GM12878 (cell line): Measurements from ENCODE around the gene PTCD1. TPM values are rescaled to one million over a fixed set of nuclear protein-coding genes. Genes with fewer than 3 reads are reported as not detected.

ENCODE experiments used
- ATAC-seq: fragments of 200-7000 bp; cut with Tn5 transposase; 3 replicates; pipeline ENCODE4 v1.9.1; 2020; ENCODE audit warnings: mild to moderate bottlenecking, moderate library complexity
- BruUV-seq: library from RNA; stranded (reverse); fragments of 400-500 nt; replicated peaks from 2 replicates; lab custom pipeline; 2021; lab: Mats Ljungman, UMichigan
- CTCF ChIA-PET: fragments of 300-600 bp; sonication (Branson Sonifier 250); formaldehyde crosslinking; extraction: SDS; loops from one replicate; lab custom pipeline; 2021; ENCODE audit warnings: inconsistent platforms; lab: Yijun Ruan, JAX
- POLR2A ChIA-PET: fragments of 350-600 bp; formaldehyde crosslinking; extraction: SDS; loops from one replicate; lab custom pipeline; 2021; ENCODE audit warnings: inconsistent platforms; lab: Charles Lee
- RAD21 ChIA-PET: fragments of 300-600 bp; sonication (Branson Sonifier 250); formaldehyde crosslinking; loops from one replicate; lab custom pipeline; 2023; ENCODE audit warnings: antibody characterized with exemption; ENCODE audit not compliant: unreplicated experiment; lab: Charles Lee
- SMC1A ChIA-PET: fragments of 300-600 bp; sonication (Branson Sonifier 250); formaldehyde crosslinking; loops from one replicate; lab custom pipeline; 2023; ENCODE audit not compliant: unreplicated experiment, uncharacterized antibody; lab: Charles Lee
- DNase-seq: peaks from one replicate; pipeline ENCODE4 v3.0.0-alpha.2; 2011; ENCODE audit warnings: low read depth, low spot score
- FAIRE-seq: peaks from 3 replicates; lab custom pipeline; 2011; peaks lifted over from hg19 to GRCh38; lab: Jason Lieb, UNC
- H2AFZ ChIP-seq: 2 replicates; pipeline ENCODE4 v1.6.0; 2011; ENCODE audit warnings: low read depth, low read length, control low read depth; ENCODE audit not compliant: control insufficient read depth
- H3K27ac ChIP-seq: 2 replicates; pipeline ENCODE4 v1.5.1; 2011; ENCODE audit warnings: control low read depth; ENCODE audit not compliant: control insufficient read depth, insufficient read depth
- H3K27me3 ChIP-seq, 2 experiments: replicated peaks in 1 of 2; 2 replicates each; pipeline versions ENCODE4 v1.6.0 to v1.6.1; 2011; ENCODE audit warnings: low read length in 1 of 2; ENCODE audit not compliant: control insufficient read depth in 2 of 2, insufficient read depth in 2 of 2
- H3K36me3 ChIP-seq, 2 experiments: 2 replicates each; pipeline ENCODE4 v1.5.1; 2011; ENCODE audit warnings: low read length in 1 of 2; ENCODE audit not compliant: control insufficient read depth in 2 of 2, insufficient read depth in 2 of 2
- H3K4me1 ChIP-seq: 2 replicates; pipeline ENCODE4 v1.6.1; 2011; ENCODE audit warnings: mild to moderate bottlenecking, low read length, moderate library complexity, mixed read lengths; ENCODE audit not compliant: control insufficient read depth, insufficient read depth
- H3K4me2 ChIP-seq: 2 replicates; pipeline ENCODE4 v1.6.0; 2011; ENCODE audit warnings: control low read depth; ENCODE audit not compliant: control insufficient read depth, insufficient read depth
- H3K4me3 ChIP-seq: fragments of 200-600 bp; sonication (generic); 2 replicates; pipeline ENCODE4 v1.5.1; 2016
- H3K79me2 ChIP-seq: 2 replicates; pipeline ENCODE4 v1.6.0; 2011; ENCODE audit warnings: low read length; ENCODE audit not compliant: control insufficient read depth, insufficient read depth
- H3K9ac ChIP-seq: 2 replicates; pipeline ENCODE4 v1.8.0; 2011; ENCODE audit warnings: low read length, control low read depth, mixed read lengths; ENCODE audit not compliant: control insufficient read depth, insufficient read depth
- H3K9me3 ChIP-seq: replicated peaks from 3 replicates; pipeline ENCODE4 v1.5.1; 2011; ENCODE audit warnings: mild to moderate bottlenecking, low read length; ENCODE audit not compliant: control insufficient read depth, insufficient read depth
- H4K20me1 ChIP-seq: 2 replicates; pipeline ENCODE4 v1.6.0; 2011; ENCODE audit not compliant: control insufficient read depth, insufficient read depth
- KLF5 ChIP-seq: fragments of 450-650 bp; IDR thresholded peaks from 2 replicates; pipeline ENCODE4 v1.6.1; 2014; ENCODE audit warnings: mild to moderate bottlenecking; ENCODE audit not compliant: partially characterized antibody
- POLR2AphosphoS5 ChIP-seq: IDR thresholded peaks from 2 replicates; pipeline ENCODE4 v1.6.1; 2011; ENCODE audit warnings: mild to moderate bottlenecking, low read length, inconsistent platforms
- RAD21 ChIP-seq: IDR thresholded peaks from 2 replicates; pipeline ENCODE4 v1.6.1; 2011; ENCODE audit warnings: mild to moderate bottlenecking, low read depth, low read length, moderate library complexity; ENCODE audit not compliant: insufficient read depth
- SMC3 ChIP-seq: IDR thresholded peaks from 2 replicates; pipeline ENCODE4 v1.6.1; 2011; ENCODE audit warnings: low read length, improper control_type of control experiment, borderline replicate concordance
- WGBS: methylation state at CpG from one replicate; pipeline ENCODE4 v1.1.6; 2016; ENCODE audit warnings: low lambda C conversion rate; ENCODE audit not compliant: insufficient replicate concordance, insufficient coverage; ENCODE audit errors: missing lambda C conversion rate; 5-methylcytosine and 5-hydroxymethylcytosine counted together
- in situ Hi-C: fragments of 300-500 bp; cut with MboI; formaldehyde crosslinking; loops from 9 replicates; pipeline ENCODE4 v1.14.3; 2018; ENCODE audit warnings: mixed read lengths
- intact Hi-C: fragments of 100-400 bp; cut with micrococcal nuclease; formaldehyde crosslinking; loops from one replicate; pipeline ENCODE4 v1.14.2; 2022; ENCODE audit not compliant: unreplicated experiment
- polyA plus RNA-seq, 11 experiments: library from polyadenylated mRNA; depleted of rRNA in 4 of 11; unstranded in 6 of 11; stranded (reverse) in 5 of 11; fragments of >200 nt; fragmentation: Nextera tagmentation in 4 of 11; fragmentation: Illumina TruSeq in 1 of 11; extraction: Ambion mirVana in 4 of 11; extraction: Trizol in 1 of 11; gene quantifications; 1 replicate in 1 of 11; 2 replicates in 10 of 11; pipeline versions ENCODE4 v1.2.1 to v1.2.3, GENCODE V29; 2011 to 2016; ENCODE audit warnings: inconsistent platforms in 2 of 11, missing spikeins in 2 of 11, low read depth in 1 of 11
- total RNA-seq, 4 experiments: library from RNA; depleted of rRNA in 3 of 4; stranded (reverse); fragments of >200 nt in 3 of 4; fragmentation: Illumina TruSeq in 1 of 4; extraction: Trizol in 1 of 4; gene quantifications; 2 replicates each; pipeline versions ENCODE4 v1.2.1 to v1.2.3, GENCODE V29; 2013 to 2021
- TF ChIP-seq, protein P1 (sequence below), 3 experiments: IDR thresholded peaks in 2 of 3; conservative IDR thresholded peaks in 1 of 3; 2 replicates each; pipeline ENCODE4 v1.5.1; 2011; ENCODE audit warnings: low read depth in 3 of 3, low read length in 3 of 3, mild to moderate bottlenecking in 3 of 3, control low read depth in 2 of 3, moderate library complexity in 2 of 3, inconsistent platforms in 1 of 3, mixed read lengths in 1 of 3; ENCODE audit not compliant: control insufficient read depth in 2 of 3, insufficient read depth in 1 of 3; ENCODE audit errors: extremely low read depth in 1 of 3

The PTCD1 gene
- total and polyA plus RNA-seq, 10 of the 15 experiments (the other 5 are each of a cell fraction or from before 2014, with no cell fraction given) = 0.26 to 9.7 (median 5.0) TPM

DNA sequence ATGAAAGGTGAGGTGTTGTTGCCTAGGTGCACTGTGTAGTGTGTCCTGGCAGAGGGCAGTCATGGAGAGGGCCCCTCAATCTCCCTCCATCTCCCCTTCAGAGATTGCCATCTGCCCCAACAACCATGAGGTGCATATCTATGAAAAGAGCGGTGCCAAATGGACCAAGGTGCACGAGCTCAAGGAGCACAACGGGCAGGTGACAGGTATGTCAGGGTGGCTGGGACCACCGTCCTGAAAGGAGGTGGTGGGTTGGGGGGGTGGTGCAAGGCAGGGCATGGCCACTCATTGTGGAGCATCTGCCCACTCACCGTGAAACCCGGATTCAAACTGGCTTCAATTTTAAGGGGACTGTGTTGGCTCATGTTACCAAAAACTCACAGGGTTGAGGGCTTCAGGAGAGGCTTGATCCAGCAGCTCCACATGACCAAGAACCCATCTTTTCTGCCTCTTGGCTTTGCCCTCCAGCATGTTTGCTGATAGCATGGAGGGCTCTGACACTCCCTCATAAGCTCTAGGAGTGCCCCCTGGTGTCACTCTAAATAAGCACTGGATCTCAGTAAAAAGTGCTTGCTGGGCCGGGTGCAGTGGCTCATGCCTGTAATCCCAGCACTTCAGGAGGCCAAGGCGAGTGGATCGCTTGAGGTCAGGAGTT, 51.9 kb downstream of the PTCD1 start:
- no peaks in the 10 kb centered on the region for H4K20me1 ChIP-seq
- peaks cover 3% of the 10 kb centered on the region for H3K4me1 ChIP-seq
- ChIA-PET SMC1A (interaction anchor here (0.9 to 1.2 kb wide), 5 partner anchors 12 to 52 kb away, joined by 3 read pairs; partner anchors contain the start of genes CPSF4 and PTCD1), POLR2A (interaction anchor here (0.6 to 1.1 kb wide), 2 partner anchors 11 to 226 kb away, joined by 3 to 4 read pairs; no protein-coding TSS in a partner anchor), RAD21 (interaction anchor here (0.9 kb wide), 1 partner anchor 21 kb away, joined by 3 read pairs; no protein-coding TSS in a partner anchor), CTCF (interaction anchor here (0.9 to 1.8 kb wide), 7 partner anchors 12 to 57 kb away, joined by 3 to 14 read pairs (median 4); partner anchors contain the start of gene ARPC1B)
- H3K79me2 ChIP-seq = peaks cover 25% of the 10 kb centered on the region
- FAIRE-seq = no peak
- no TSS peak for BruUV-seq
- no peak overlapping the region for H3K4me2 ChIP-seq
- in situ Hi-C loops (no loop called here), intact Hi-C loops (loop anchor here (1.0 kb wide), 1 partner anchor 21 kb away; no protein-coding TSS in a partner anchor)
- H2AFZ ChIP-seq = no peak overlapping the region
- H3K9ac ChIP-seq = no peak overlapping the region
- no peak for TF ChIP-seq KLF5
- peak; percentile 60 for TF ChIP-seq RAD21
- peak; percentile 44; the same call in 1 of the 2 replicates for TF ChIP-seq SMC3
- TF ChIP-seq, protein P1, sequence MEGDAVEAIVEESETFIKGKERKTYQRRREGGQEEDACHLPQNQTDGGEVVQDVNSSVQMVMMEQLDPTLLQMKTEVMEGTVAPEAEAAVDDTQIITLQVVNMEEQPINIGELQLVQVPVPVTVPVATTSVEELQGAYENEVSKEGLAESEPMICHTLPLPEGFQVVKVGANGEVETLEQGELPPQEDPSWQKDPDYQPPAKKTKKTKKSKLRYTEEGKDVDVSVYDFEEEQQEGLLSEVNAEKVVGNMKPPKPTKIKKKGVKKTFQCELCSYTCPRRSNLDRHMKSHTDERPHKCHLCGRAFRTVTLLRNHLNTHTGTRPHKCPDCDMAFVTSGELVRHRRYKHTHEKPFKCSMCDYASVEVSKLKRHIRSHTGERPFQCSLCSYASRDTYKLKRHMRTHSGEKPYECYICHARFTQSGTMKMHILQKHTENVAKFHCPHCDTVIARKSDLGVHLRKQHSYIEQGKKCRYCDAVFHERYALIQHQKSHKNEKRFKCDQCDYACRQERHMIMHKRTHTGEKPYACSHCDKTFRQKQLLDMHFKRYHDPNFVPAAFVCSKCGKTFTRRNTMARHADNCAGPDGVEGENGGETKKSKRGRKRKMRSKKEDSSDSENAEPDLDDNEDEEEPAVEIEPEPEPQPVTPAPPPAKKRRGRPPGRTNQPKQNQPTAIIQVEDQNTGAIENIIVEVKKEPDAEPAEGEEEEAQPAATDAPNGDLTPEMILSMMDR (IDR thresholded peaks at IDR 0.05 in 2 of 3, conservative IDR thresholded peaks at IDR 0.05 in 1 of 3; ENCODE audit: control insufficient read depth in 2 of 3, extremely low read depth in 1 of 3, insufficient read depth in 1 of 3, low read depth in 3 of 3, low read length in 3 of 3) = peak; percentile 39 to 57 (median 44); a peak in 5 of 6 replicates
- TF ChIP-seq POLR2AphosphoS5 = peak; percentile 36; the same call in 1 of the 2 replicates
- no peaks in the 10 kb centered on the region for H3K9me3 ChIP-seq
- 85% methylated on average over 9 of the region's 9 CpGs for WGBS
- no peak overlapping the region for H3K27ac ChIP-seq
- no peak for DNase-seq
- no peaks in the 10 kb centered on the region for H3K27me3 ChIP-seq
- peak; percentile 84 for ATAC-seq
- peaks cover 24 to 39% of the 10 kb centered on the region in 2 experiments for H3K36me3 ChIP-seq
- no peak overlapping the region for H3K4me3 ChIP-seq
